ENCODE measurements around the gene DACT2. TPM values are rescaled to one million over a fixed set of nuclear protein-coding genes. Genes with fewer than 3 reads are reported as not detected.

DACT2 gene
- total RNA-seq, 1 donor from 2014 or later = 1.4 TPM

DNA sequence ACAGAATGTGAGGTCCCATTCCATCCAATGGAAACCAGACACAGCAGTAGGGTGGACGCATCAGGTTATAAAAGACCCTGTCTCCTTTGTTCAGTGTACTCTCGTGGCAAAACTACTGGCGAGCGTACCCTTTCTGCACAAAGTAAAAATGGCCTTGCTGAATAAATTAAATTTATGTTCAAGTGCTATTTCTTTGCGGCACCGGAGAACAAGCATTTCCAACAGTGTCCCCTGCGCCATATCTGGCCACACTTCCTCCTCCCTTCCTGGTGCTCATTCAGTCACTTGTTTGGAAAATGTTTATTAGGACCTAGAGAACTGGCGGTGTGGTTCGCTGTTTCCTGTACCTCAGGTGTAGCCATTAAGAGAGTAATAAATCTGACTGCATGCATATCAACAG is 46.9 kb upstream of the DACT2 start:
- DNase-seq (ENCODE audit: extremely low spot score, unreplicated experiment) = no peak
- Mint-ChIP-seq H3K9me3 (ENCODE audit: unreplicated experiment) (peaks cover 1% of the 10 kb centered on the region), H3K27ac (ENCODE audit: unreplicated experiment) (no peak overlapping the region), H3K36me3 (ENCODE audit: unreplicated experiment) (no peaks in the 10 kb centered on the region), H3K4me3 (ENCODE audit: unreplicated experiment) (no peak overlapping the region), H3K4me1 (ENCODE audit: unreplicated experiment) (peaks cover 3% of the 10 kb centered on the region), H3K27me3 (ENCODE audit: unreplicated experiment) (no peaks in the 10 kb centered on the region)
- no peak for TF ChIP-seq CTCF (IDR thresholded peaks at IDR 0.05)

- H3K27ac Mint-ChIP-seq (ENCODE audit: unreplicated experiment) = no peak overlapping the region
- H3K9me3 Mint-ChIP-seq (ENCODE audit: unreplicated experiment) = peaks cover 10% of the 10 kb centered on the region
- no peak for DNase-seq (ENCODE audit: extremely low spot score, unreplicated experiment)
These were observed 46.0 kb upstream of the DACT2 start for GRCh38 chr6:168365422-168366165.

DNA sequence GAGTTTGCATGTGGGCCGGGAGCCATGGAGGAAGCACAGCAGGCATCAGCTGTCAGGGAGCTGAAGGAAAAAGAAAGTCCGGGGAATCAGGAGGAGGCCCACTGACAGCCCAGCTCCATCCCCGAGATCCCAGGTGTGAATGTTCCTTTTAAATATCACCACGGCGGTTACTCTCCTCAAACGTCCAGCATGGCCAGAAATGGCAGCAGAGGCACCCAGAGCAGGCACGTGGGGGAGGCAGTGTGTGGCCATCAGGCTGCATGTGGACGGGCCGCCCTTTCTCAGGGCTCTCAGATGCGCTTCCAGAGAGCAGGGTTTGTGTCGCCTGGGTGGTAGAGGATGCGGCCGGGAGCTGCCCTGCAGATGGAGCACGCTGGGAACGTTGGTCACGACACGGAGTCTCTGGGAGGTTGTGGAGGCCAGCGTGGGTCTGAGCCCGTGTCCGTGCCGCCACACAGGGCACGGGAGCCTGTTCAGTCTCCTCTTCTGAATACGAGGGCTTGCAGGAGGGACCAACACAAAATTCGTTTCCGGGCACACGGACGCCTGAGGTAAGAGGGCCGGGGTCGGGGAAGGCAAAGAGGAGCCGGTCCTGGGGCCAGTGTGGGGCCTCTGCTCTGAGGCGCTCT is 45.3 kb upstream of the DACT2 start:
- Mint-ChIP-seq H3K9me3 (ENCODE audit: unreplicated experiment) (peaks cover 12% of the 10 kb centered on the region), H3K36me3 (ENCODE audit: unreplicated experiment) (peaks cover 4% of the 10 kb centered on the region)

More at GRCh38 chr6:168365422-168366165, 46.0 kb upstream of the DACT2 start:
- TF ChIP-seq CTCF (IDR thresholded peaks at IDR 0.05) = no peak
- Mint-ChIP-seq H3K27me3 (ENCODE audit: unreplicated experiment) (peaks cover 4% of the 10 kb centered on the region), H3K4me1 (ENCODE audit: unreplicated experiment) (peaks cover 3% of the 10 kb centered on the region), H3K36me3 (ENCODE audit: unreplicated experiment) (peaks cover 4% of the 10 kb centered on the region), H3K4me3 (ENCODE audit: unreplicated experiment) (no peak overlapping the region)

DNA sequence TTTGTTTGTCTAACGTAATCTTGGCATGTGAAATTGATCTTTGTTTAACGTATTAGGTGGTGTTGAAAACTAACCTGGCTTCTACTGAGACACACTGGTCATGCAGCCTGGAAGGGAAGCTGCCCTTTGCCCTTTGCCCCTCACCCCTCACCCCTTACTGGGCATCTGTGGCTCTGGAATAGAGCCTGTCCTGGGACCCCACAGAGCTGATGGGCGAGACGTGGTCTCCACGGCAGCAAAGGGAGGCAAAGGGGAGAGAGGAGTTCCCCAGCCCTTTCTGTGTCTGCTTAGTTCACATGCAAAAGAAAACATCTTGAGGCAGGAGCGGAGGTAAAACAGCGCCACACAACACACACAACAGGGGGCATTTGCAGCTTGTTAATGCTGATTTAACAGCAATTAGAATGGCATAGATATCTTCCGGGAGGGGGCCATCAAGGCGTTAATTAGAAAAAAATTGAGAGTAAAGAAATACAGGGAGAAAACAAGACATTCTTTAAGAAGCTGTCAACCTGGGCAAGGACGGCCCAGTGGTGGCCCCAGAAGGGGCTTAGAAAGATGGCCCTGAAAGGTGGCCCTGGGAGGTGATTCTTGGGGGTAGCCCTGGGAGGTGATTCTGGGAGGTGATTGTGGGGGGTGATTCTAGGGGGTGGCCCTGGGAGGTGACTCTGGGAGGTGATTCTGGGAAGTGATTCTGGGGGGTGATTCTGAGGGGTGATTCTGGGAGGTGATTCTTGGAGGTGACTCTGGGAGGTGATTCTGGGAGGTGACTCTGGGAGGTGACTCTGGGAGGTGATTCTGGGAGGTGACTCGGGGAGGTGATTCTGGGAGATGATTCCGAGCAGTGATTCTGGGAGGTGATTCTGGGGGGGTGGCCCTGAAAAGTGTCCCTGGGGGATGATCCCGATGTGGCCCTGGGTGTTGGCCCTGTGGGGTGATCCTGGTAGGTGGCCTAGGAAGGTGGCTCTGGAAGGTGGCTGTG is 44.5 kb upstream of the DACT2 start:
- Mint-ChIP-seq H3K27ac (ENCODE audit: unreplicated experiment) (no peak overlapping the region), H3K4me3 (ENCODE audit: unreplicated experiment) (no peak overlapping the region), H3K4me1 (ENCODE audit: unreplicated experiment) (no peaks in the 10 kb centered on the region), H3K9me3 (ENCODE audit: unreplicated experiment) (peaks cover 12% of the 10 kb centered on the region), H3K36me3 (ENCODE audit: unreplicated experiment) (peaks cover 4% of the 10 kb centered on the region), H3K27me3 (ENCODE audit: unreplicated experiment) (peaks cover 12% of the 10 kb centered on the region)
- no peak for TF ChIP-seq CTCF (IDR thresholded peaks at IDR 0.05)
- DNase-seq (ENCODE audit: extremely low spot score, unreplicated experiment) = no peak

More for the DNA sequence above, 45.3 kb upstream of the DACT2 start:
- no peak overlapping the region for H3K27ac Mint-ChIP-seq (ENCODE audit: unreplicated experiment)
- peaks cover 6% of the 10 kb centered on the region for H3K27me3 Mint-ChIP-seq (ENCODE audit: unreplicated experiment)
- TF ChIP-seq CTCF (IDR thresholded peaks at IDR 0.05) = no peak
- H3K4me3 Mint-ChIP-seq (ENCODE audit: unreplicated experiment) = no peak overlapping the region
- no peaks in the 10 kb centered on the region for H3K4me1 Mint-ChIP-seq (ENCODE audit: unreplicated experiment)
- DNase-seq (ENCODE audit: extremely low spot score, unreplicated experiment) = no peak

Measured in osteocyte (in vitro differentiated cells).